Testis (tissue), 3 donors: ENCODE results near the gene TUBB3. TPM values are rescaled to one million over a fixed set of nuclear protein-coding genes. Genes with fewer than 3 reads are reported as not detected.
"Not testable (repeated sequence)": the region's sequence is repeated elsewhere in the genome, so short reads cannot be mapped to it uniquely, and the experiment has no call there.

ENCODE experiments used
- DNase-seq: peaks from one replicate; pipeline ENCODE4 v3.0.0-alpha.2; 2019
- H3K27ac ChIP-seq, 2 donors: fragments of 200-600 bp; sonication (generic); one replicate each; pipeline ENCODE4 v1.5.1; 2019
- H3K27me3 ChIP-seq: fragments of 200-600 bp; sonication (generic); one replicate; pipeline ENCODE4 v1.5.1; 2019
- H3K36me3 ChIP-seq: fragments of 200-600 bp; sonication (generic); one replicate; pipeline ENCODE4 v1.5.1; 2017; ENCODE audit warnings: low read depth; ENCODE audit errors: missing control alignments
- H3K4me1 ChIP-seq: fragments of 200-600 bp; sonication (generic); one replicate; pipeline ENCODE4 v1.5.1; 2019
- H3K4me3 ChIP-seq, 2 donors: fragments of 200-600 bp; sonication (generic); one replicate each; pipeline ENCODE4 v1.5.1; 2017 to 2019
- H3K9me3 ChIP-seq: fragments of 200-600 bp; sonication (generic); one replicate; pipeline ENCODE4 v1.5.1; 2017
- POLR2A ChIP-seq: fragments of 450-650 bp; IDR thresholded peaks from one replicate; pipeline ENCODE4 v1.6.1; 2017; ENCODE audit warnings: antibody characterized with exemption, mild to moderate bottlenecking, moderate library complexity
- WGBS, 2 donors: methylation state at CpG; one replicate each; pipeline ENCODE4 v1.1.5; 2018; 5-methylcytosine and 5-hydroxymethylcytosine counted together
- intact Hi-C: fragments of 100-400 bp; cut with DNase I; formaldehyde crosslinking; loops from one replicate; pipeline ENCODE4 v1.15.1; 2023; ENCODE audit warnings: low total_unique reads
- polyA plus RNA-seq: library from polyadenylated mRNA; stranded (reverse); fragments of 350-450 nt; fragmentation: Illumina TruSeq; extraction: RNeasy Lipid Tissue Mini Kit (QIAGEN cat#74804); gene quantifications from one replicate; pipeline ENCODE4 v1.2.3, GENCODE V29; 2014; ENCODE audit warnings: low read depth, low replicate concordance; ENCODE audit not compliant: insufficient read depth
- total RNA-seq, 2 donors: library from RNA; depleted of rRNA; stranded (reverse); fragments of >200 nt; gene quantifications; one replicate each; pipeline ENCODE4 v1.2.3, GENCODE V29; 2016
- TF ChIP-seq, protein P1 (sequence below), 3 experiments: fragments of 450-650 bp in 2 of 3; fragments of 200-600 bp in 1 of 3; sonication (generic) in 1 of 3; IDR thresholded peaks; one replicate each; pipeline ENCODE4 v1.5.1; 2016 to 2019; ENCODE audit warnings: antibody characterized with exemption in 3 of 3, mild to moderate bottlenecking in 2 of 3, moderate library complexity in 1 of 3

Gene TUBB3
- total and polyA plus RNA-seq, 3 donors from 2014 or later = 38.8 to 61.7 (median 56.5) TPM

DNA sequence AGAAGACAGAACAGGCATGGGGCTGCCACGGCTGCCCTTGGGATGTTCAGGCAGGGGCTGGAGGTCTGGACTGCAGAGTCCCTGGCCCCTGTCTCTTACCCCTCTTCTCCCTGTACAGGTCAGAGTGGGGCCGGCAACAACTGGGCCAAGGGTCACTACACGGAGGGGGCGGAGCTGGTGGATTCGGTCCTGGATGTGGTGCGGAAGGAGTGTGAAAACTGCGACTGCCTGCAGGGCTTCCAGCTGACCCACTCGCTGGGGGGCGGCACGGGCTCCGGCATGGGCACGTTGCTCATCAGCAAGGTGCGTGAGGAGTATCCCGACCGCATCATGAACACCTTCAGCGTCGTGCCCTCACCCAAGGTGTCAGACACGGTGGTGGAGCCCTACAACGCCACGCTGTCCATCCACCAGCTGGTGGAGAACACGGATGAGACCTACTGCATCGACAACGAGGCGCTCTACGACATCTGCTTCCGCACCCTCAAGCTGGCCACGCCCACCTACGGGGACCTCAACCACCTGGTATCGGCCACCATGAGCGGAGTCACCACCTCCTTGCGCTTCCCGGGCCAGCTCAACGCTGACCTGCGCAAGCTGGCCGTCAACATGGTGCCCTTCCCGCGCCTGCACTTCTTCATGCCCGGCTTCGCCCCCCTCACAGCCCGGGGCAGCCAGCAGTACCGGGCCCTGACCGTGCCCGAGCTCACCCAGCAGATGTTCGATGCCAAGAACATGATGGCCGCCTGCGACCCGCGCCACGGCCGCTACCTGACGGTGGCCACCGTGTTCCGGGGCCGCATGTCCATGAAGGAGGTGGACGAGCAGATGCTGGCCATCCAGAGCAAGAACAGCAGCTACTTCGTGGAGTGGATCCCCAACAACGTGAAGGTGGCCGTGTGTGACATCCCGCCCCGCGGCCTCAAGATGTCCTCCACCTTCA, 11.7 kb downstream of the TUBB3 start:
- no peak for DNase-seq
- H3K9me3 ChIP-seq = no peaks in the 10 kb centered on the region
- no peaks in the 10 kb centered on the region for H3K36me3 ChIP-seq
- TF ChIP-seq, protein P1, sequence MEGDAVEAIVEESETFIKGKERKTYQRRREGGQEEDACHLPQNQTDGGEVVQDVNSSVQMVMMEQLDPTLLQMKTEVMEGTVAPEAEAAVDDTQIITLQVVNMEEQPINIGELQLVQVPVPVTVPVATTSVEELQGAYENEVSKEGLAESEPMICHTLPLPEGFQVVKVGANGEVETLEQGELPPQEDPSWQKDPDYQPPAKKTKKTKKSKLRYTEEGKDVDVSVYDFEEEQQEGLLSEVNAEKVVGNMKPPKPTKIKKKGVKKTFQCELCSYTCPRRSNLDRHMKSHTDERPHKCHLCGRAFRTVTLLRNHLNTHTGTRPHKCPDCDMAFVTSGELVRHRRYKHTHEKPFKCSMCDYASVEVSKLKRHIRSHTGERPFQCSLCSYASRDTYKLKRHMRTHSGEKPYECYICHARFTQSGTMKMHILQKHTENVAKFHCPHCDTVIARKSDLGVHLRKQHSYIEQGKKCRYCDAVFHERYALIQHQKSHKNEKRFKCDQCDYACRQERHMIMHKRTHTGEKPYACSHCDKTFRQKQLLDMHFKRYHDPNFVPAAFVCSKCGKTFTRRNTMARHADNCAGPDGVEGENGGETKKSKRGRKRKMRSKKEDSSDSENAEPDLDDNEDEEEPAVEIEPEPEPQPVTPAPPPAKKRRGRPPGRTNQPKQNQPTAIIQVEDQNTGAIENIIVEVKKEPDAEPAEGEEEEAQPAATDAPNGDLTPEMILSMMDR (IDR thresholded peaks at IDR 0.05) = no peak
- no peak for TF ChIP-seq POLR2A
- H3K27ac ChIP-seq = no peak overlapping the region
- H3K4me1 ChIP-seq = no peaks in the 10 kb centered on the region
- no peak overlapping the region for H3K4me3 ChIP-seq
- H3K27me3 ChIP-seq = no peaks in the 10 kb centered on the region
- intact Hi-C loops = no loop called here
- 94 to 96% methylated on average over 37 to 61 of the region's 61 CpGs for WGBS, 2 donors

DNA sequence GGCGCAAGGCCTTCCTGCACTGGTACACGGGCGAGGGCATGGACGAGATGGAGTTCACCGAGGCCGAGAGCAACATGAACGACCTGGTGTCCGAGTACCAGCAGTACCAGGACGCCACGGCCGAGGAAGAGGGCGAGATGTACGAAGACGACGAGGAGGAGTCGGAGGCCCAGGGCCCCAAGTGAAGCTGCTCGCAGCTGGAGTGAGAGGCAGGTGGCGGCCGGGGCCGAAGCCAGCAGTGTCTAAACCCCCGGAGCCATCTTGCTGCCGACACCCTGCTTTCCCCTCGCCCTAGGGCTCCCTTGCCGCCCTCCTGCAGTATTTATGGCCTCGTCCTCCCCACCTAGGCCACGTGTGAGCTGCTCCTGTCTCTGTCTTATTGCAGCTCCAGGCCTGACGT, 12.5 kb downstream of the TUBB3 start:
- H3K4me1 ChIP-seq, H3K4me3 ChIP-seq, DNase-seq, H3K9me3 ChIP-seq, H3K36me3 ChIP-seq, H3K27ac ChIP-seq, intact Hi-C loops, H3K27me3 ChIP-seq: not testable (repeated sequence)
- WGBS, 2 donors = 93 to 94% methylated on average over 27 of the region's 27 CpGs

DNA sequence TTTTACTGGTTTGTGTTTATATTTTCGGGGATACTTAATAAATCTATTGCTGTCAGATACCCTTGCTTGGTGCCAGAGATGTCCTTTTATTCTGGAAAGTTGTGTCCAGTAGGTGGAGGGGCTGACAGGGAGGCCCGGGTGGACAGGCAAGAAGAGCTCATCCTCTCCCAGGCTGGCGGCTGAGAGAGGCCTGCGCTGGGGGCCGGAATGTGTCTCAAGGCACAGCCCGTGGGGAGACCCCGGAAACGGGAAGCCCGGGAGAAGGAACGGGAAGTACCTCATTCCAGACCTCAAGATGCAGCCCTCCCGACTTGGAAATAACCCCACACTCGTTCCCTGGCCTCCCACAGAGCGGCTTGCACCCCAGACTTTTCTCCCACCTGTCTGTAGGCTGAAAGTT, 12.9 kb downstream of the TUBB3 start:
- Histone ChIP-seq H3K36me3 (no peaks in the 10 kb centered on the region), H3K27ac (no peak overlapping the region), H3K27me3 (no peaks in the 10 kb centered on the region), H3K4me3 (no peak overlapping the region), H3K4me1 (no peaks in the 10 kb centered on the region), H3K9me3 (no peaks in the 10 kb centered on the region)
- intact Hi-C loops = no loop called here
- TF ChIP-seq, protein P1 (IDR thresholded peaks at IDR 0.05) = no peak
- TF ChIP-seq POLR2A = no peak
- 79 to 82% methylated on average over 13 of the region's 13 CpGs for WGBS, 2 donors
- DNase-seq = no peak

DNA sequence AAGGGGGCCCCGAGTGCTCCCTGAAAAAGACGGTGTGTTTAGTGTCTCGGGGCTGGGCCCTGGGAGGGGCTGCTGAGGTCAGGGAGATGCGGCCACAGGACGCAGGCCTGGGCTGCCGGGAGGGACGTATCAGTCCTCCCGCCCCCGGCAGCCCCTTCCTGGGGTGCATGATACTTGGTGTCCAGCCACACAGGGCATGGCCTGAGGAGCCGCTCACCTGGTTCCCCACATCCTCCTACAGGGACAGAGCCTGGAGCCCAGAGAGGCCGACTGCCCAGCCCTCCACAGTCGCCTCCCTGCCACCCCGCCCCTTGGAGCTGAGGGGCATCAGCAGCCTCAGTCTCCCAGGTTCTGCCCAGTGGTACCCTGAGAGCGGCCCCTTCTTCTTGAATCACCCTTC, 13.4 kb downstream of the TUBB3 start:
- Histone ChIP-seq H3K4me1 (no peaks in the 10 kb centered on the region), H3K36me3 (no peaks in the 10 kb centered on the region), H3K27me3 (no peaks in the 10 kb centered on the region), H3K4me3 (no peak overlapping the region), H3K27ac (no peak overlapping the region), H3K9me3 (no peaks in the 10 kb centered on the region)
- no peak for TF ChIP-seq POLR2A
- TF ChIP-seq, protein P1 (IDR thresholded peaks at IDR 0.05) = no peak
- no peak for DNase-seq
- intact Hi-C loops = no loop called here
- WGBS, 2 donors = 96% methylated on average over 6 to 14 of the region's 14 CpGs

DNA sequence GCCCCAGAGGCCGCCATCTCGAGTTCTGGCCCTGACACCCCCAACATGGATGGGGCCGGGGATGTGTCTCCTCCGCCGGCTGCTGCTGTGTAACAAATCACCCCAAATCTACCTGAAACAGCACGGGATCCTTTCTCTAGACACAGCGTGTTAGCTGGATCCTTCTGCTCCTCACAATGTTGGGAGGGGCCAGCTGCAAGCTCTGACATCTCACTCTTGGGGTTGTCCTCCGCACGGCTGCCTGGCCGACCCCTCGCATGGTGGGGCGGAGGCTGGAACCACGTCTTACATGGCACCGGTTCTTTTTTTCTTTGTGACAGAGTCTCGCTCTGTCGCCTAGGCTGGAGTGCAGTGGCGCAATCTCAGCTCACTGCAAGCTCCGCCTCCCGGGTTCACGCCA, 13.8 kb downstream of the TUBB3 start:
- DNase-seq = no peak
- TF ChIP-seq, protein P1 (IDR thresholded peaks at IDR 0.05) = no peak
- TF ChIP-seq POLR2A = no peak
- Histone ChIP-seq H3K27ac (no peak overlapping the region), H3K4me3 (no peak overlapping the region), H3K9me3 (no peaks in the 10 kb centered on the region), H3K4me1 (no peaks in the 10 kb centered on the region), H3K27me3 (no peaks in the 10 kb centered on the region), H3K36me3 (no peaks in the 10 kb centered on the region)
- 87 to 92% methylated on average over 20 of the region's 20 CpGs for WGBS, 2 donors
- intact Hi-C loops = no loop called here
